GM18502 (cell line): ENCODE measurements around the gene CLEC16A.

ENCODE experiments used
- ATAC-seq: cut with Tn5 transposase; IDR thresholded peaks from one replicate; pipeline ENCODE4 v1.9.1; 2021; ENCODE audit warnings: mild to moderate bottlenecking; ENCODE audit not compliant: unreplicated experiment, poor library complexity

Gene CLEC16A

GRCh38 chr16:11127610-11128195 lies 183.3 kb downstream of the CLEC16A start:
- ATAC-seq: no peak

DNA sequence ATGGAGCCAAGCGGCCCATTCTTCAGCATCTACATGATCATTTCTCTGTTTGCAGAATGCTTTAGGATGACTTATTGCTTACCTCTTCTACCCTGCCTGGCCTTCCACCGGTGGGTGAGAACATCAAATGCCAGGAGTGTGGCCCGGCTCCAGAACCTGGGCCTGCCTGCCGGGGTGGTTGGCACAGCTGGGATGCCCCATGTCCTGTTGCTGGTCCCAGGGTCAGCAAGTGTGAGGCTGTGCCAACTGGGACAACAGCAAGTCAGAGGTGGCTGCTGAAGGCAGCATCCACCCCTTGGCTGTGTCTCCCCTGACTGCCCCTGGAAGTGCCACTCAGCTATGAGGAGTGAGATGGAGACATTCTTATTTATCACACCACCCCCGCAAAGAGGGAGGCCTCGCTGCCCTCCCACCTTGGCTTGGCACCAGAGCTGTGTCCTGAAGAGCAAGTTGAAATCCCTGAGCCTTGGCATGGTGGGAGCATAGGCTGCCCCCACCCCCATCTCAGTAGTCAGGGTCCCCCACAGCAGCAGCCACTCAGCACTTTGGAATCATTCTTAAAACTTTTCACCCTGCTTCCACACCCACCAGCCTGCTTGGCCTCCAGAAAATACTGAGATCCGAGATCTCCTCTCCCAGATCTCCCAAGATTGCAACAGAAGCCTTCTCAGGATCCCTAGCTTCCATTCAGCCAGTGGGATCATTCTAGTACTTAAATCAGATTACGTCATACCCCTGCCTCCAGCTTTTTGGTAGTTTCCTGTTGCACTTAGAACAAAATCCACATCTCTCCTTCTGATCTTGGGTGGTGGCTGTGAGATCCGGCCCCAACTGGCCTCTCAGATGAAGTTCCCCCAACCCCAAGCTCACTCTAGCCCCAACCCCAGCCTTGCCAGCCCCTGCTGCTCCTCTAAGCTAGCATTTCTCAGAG lies 184.1 kb downstream of the CLEC16A start:
- ATAC-seq: no peak

- ATAC-seq: no peak
Observed at GRCh38 chr16:11129378-11129781, 185.0 kb downstream of the CLEC16A start.

DNA sequence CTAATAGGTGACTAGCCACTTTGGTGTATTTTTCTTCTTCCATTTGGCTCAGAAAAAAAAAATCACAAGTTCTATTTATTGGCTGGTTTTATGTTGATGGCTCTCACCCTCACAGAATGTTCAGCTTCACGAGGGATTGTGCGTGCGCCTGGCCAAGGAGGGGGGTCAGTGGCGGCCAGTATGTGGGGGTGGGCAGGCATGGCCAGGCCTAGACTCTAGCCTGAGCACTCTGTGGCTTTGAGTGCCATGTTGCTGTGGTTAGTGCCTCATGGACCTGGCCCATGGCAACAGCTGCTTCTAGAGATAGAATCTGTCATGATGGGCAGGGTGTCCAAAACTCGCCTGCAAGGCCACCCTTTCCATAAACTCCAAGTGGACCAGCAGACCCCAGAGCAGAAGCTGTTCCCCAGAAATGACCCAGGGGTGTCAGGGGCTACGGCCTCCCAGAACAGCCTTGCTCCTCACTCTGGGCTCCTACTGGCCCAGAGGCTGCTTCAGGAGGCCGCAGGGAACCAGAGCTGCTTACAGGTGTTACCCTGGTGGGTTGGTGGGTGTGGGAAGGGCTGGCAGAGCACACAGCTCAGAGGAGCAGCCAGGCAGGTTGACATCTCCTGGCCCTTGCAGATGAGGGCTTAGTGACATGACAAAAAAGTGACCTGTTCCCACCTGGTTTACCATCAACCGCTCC lies 186.8 kb downstream of the CLEC16A start:
- ATAC-seq: no peak

GRCh38 chr16:11131706-11132105 lies 187.3 kb downstream of the CLEC16A start:
- no peak for ATAC-seq

DNA sequence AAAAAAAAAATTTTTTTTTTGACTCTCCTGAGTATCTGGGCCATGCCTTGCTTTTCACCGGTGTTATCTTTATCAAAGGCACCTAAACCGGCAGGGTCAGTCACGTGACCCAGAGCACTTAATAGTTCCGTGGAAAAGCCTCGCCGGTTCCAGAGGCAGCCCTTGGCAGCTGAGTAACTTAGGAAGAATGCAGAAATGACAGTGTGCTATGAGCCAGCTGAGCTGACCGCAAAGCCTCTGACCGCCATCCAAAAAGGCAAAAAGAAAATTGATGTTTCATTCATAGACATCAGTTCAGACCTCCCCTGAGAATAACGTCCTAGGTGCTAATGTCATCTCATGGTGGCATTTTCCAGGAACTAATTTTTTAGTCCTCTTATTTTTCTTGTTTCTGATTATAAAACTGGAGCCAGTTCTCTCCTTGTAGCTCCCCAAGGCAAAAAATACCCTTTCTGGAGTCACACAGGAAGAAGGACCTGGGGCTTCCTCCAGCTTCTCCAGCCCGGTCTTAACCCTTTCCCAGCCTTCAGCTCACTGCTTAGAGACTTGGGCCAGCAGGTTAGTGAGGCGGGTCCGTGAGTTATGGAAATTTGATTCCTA lies 189.1 kb downstream of the CLEC16A start:
- ATAC-seq: no peak

DNA sequence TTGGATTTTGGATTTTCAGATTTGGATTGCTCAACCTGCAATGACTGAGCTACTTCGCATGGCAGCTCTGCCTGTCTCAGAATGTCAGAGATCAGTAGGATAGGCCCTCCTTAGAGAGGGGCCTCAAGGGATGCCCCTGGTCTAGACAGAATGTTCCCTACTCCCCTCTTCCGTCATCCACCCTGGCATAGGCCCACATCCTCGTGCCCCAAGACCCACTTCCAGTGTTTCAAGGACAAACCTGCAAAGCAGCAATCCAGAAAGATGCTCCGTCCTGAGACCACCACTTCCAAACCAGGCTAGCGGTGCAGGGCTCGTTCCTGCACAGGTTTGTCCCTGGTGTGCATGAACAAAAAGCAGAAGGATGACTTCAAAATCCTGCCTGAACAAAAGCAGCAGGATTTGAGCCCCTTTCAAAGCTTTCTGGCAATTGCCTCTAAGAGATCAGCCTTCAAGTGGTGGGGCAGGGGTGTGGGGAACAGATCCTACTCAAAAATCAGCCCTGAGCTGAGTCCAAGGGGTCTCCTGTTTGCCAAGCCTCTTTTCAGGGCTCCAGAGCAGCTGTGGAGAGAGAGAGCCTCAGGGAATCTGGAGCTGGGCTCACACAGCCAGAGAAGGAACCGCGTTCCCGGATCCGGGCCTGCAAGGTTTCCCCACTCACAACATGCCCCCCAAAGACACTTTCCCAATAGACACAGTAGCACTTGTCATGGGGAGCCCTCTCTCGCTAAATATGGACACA lies 190.5 kb downstream of the CLEC16A start:
- ATAC-seq: no peak

DNA sequence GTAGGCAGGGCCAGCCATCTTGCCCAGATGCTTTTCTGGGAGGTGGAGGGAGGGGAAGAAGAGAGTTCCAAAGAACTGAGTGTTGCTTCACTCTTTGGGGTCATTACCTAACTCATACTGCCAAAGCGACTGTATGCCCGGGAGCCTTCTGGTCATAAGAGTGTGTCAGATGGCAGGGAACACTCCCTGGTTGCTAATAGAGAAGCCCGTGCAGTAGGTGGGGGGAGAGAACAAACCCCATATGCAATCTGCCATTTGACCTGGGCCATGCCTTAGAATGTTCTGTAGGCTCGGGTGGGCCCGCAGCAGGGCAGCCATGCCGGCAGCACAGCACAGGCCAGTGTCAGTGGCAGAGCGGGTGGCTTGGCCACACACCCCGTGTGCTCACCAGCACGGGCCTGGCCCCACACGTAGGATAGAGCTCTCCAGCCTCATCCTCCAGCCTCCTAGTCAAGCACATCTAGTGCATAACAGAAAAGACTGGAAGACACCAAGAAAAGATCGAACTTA lies 191.2 kb downstream of the CLEC16A start:
- no peak for ATAC-seq

DNA sequence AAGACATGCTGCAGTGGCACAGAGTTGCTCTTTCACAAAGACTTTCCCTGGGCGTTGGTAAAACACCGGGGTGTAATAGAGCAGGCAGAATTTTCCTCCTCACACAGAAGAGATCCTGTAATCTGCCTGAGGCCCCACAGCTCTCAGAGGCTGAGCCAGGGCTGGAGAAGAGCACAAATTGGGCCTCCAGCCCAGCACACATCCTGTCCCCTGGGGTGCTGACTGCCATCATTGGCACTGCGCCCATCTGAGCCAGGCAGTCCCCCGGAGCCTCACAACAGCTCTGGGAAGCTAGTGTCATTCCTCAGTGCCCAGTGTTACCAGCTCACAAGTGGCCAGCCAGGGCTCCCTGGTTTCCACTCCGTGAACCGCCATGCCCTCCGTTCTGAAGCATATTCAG lies 192.2 kb downstream of the CLEC16A start:
- no peak for ATAC-seq

DNA sequence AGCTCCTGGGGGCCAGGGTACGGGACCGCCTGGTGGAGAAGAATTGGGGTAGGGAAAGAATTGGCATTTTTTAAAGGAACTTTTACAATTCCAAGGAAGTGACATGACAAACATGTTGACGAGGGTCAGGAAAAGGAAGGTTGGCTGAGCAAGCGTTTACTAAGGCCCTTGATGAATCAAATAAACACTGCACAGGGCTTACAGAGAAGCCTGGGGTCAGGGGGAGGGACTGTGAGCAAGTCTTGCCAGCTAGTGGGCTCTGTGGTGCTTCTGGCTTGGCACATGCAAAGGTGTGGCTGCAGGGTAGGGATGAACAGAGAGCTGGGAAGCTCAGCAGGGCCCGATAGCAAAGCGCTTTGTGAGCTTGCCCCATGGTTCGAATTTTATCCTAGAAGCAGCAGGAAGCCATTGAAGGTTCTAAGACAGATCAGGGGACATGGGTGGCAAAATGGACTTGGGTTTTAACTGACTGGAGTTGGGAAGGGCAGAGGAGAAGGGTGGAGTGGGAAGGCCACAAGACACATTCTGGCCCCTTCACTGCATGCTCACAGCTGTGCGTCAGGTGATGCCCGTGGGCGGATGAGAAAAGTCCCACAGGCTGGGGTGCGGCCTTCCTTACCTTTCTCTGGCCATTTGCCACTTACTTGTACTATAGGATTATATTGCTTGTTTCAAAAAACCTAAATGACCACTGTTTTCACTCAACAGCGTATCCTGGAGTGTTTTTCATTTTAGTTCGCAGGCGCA lies 193.8 kb downstream of the CLEC16A start:
- ATAC-seq: no peak

DNA sequence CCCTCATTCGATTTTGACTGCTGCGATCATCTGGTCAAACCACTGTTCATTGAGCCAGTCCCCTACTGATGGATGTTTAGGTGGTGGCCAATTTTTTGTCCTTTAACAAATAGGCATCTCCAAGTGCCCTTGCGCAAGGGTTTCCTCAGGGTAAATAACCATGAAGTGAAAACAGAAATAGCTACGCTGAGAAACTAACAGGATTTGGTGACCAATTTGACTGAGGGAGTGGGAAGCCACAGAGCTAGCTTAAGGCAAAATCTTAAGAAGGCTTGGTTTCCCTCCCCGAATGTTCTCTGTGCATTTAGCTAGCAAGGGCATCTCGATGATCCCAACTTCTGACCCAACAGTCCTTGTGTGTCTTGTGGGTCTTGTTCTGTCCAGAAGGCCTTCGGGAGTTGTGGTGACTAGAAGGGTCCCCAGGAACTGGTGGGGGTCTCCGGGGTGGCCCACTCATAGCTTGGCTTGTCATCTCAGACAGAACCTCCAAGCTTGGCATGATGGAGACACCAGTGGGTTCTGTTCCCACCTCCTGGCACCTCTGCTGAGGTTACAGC lies 194.5 kb downstream of the CLEC16A start:
- ATAC-seq: no peak

DNA sequence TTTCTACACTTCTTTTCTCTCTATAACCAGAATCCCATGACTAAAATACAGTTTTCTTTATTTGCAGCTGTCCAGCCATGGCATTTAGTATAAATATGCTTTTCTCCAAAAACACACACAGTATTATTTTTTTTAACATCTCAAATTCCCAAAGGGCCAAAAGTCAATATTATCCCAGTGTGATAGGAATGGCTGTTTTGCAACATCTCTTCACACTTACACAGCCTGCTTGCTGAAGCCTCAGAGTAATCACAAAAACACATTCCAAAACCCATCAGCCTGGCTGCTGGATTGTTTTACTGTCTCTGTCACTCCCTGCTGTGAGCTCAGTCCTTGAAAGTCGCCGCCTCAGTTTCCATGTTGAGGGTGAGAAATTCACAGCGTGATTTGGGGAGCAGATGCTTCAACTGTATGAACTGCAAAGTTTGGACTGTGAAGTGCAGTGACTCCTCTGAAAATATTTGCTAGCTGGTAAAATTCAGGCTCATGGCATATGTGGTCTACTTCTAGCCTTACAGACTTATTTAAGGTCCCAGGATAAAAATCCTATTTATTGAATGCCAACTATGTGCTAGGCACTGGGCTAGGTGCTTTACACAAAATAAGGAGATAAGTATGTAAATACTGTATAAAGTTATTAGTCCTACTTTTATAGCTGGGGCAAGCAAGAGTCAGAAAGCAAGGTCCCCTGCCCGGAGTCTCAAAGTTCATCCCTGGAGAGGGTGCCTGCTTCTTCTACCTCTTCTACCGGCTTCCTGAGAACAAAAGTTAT lies 195.1 kb downstream of the CLEC16A start:
- ATAC-seq: no peak

DNA sequence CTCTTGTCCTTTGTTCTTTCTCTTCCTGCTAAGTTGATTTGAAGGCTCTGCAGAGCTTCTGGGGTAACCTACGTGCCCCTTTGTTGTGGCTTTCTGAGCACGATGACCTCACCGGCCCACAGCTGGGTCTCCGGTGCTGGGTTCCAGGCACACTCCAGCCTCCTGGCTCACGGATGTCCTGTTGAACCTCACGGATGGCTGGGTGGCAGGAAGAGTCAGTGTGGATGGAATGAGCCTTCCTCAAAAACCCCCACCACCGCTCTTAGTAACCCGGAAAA lies 195.7 kb downstream of the CLEC16A start:
- ATAC-seq: no peak

- no peak for ATAC-seq
Observed at GRCh38 chr16:11140466-11140865, 196.1 kb downstream of the CLEC16A start.

GRCh38 chr16:11140867-11141266 lies 196.5 kb downstream of the CLEC16A start:
- no peak for ATAC-seq

DNA sequence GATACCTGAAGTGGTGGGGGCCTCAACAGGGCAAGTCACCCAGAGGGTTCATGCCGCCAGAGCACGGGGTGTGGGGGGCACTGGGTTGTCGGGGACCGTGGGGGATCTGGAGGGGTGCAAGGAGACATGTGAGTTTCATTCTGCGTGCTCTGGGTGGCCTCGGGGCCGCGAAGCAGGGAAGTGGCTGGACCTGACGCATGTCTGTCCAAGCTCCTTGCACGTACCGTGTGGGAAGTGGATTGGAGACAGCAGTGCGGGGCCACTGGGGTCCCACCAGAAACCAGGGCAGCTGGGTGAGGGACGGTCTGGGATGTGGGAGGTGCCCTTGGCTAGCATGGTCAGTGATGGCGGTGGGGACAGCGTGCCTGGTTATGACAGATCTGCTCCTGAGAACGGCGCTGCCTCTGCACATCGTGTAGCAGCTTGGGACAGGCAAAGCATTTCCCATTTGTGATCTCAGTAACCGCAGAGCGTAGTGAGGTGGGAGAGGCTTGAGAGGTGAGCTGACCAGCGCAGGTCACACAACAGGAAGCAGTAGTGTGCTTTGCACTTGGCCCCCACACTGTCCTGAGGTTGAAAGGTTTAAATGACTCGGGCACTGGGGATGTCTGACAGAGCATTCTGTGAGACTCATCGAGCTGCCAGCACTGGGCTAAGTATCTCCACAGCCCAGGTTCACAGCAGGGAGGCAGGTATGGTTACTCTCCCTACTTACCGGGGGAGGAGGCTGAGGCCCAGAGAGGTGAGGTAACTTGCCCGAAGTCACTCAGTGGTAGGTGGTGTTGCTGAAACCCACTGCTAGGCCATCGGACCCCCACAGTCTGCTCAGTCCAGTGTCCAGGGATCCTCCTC lies 197.3 kb downstream of the CLEC16A start:
- ATAC-seq: no peak

GRCh38 chr16:11142261-11142630 lies 197.9 kb downstream of the CLEC16A start:
- ATAC-seq: no peak

DNA sequence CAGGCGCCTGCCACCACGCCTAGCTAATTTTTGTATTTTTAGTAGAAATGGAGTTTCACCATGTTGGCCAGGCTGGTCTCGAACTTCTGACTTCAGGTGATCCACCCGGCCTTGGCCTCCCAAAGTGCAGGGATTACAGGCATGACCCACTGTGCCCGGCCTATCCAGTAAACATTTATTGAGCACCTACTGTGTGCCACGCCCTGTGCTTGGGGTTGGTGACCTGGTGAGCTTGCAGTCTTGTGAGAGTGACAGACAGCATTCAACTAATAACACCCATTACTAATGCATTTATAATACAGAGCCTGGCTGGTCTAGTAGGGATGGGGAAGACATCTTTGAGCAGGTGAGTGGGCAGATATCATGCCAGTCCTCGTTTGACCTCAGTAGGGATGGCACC lies 198.6 kb downstream of the CLEC16A start:
- ATAC-seq: no peak
